GM19397 (cell line): ENCODE measurements around the gene TBKBP1.
A peak's percentile ranks its signal among the peaks of the same experiment; 100 is the strongest.
"Not testable (repeated sequence)": the region's sequence is repeated elsewhere in the genome, so short reads cannot be mapped to it uniquely, and the experiment has no call there.

Experiments used
- ATAC-seq: cut with Tn5 transposase; IDR thresholded peaks from one replicate; pipeline ENCODE4 v1.9.1; 2021; ENCODE audit warnings: mild to moderate bottlenecking, moderate library complexity; ENCODE audit not compliant: unreplicated experiment

TBKBP1 gene

DNA sequence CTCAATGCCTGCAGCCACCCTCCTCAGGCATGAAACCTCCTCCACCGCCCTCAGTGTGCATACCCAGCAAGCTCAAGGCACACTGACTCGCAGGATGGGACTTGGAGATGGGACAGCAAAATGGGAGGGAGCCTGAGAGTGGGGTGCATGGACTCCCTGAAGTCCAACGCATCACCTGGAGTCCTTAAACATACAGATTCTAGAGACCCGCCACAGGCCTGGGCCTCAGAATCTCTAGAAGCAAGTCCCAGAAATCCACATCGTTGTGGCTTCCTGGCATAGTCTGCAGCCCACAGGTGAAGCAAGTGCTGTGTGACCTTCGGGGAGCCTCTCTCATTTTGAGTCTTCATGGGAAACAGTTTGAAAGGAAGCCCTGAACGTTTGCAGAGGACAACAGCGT lies 35.5 kb downstream of the TBKBP1 start:
- ATAC-seq, result no peak

DNA sequence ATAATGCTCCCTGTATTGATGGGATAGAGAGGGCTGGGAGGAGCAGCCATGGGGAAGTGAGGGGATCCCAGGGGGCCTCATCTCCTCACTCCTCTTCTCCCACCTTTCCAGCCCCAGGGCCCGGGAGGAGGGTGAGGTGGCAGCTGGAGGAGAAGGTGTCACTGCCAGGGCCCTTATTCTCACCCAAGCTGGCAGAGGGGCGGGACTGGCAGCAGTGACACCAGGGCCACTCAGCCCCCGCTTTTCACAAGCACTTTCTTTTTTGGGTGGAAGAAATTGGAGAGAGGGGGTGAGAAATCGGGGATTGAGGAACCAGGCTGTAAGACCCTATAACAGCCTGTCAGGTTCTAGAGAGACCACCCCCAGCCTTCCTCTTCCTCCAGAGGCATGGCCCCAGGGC lies 36.7 kb downstream of the TBKBP1 start:
- ATAC-seq, result no peak

DNA sequence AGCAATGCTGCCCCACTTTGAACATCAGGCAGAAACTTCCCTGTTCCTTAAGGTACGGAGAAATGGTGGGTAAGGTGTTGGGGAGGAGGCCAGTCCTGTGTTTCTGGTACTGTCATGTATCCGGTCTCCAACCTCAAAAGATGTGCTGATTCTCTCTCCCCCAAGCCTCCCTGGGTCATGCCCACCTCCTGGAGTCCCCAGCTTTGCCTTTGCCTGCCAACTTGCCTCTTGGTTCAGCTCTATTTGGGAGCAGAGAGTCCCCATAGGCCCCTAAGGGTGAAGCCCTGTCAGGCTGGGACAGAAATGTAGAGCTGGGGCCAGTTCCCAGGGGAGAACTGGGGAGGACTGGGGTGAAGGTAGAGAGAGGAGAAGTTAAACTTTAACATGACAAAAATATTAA lies 37.4 kb downstream of the TBKBP1 start:
- no peak for ATAC-seq

DNA sequence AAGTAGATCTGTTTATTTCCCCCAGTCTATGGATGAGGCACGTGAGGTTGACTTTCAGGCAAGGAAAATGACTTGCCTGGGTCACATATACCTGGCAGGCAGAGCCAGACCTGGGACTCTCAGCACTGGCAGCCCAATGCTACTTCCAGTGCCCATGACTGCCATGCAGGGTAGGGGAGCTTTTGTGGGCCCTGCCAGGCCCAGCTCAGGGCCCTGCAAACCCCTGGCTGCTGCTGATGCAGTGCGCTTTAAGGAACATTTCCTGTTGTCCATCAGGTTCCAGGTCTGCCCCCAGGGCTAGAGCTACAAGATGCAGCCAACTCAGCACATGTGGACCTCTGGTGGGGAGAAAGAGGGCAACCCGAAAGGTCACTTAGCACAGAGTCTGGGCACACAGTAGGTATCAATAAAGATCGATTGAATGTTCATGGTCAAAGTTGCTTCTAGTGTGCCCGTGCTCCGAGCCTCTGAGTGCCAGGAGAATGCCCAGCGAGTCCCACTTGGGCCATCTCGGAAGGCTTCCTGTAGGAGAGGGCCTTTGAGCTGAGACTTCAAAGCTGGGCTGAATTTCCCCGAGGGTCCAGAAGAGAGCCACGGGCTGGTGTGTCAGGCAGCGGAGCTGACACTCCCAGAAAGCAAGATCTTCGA lies 38.6 kb downstream of the TBKBP1 start:
- no peak for ATAC-seq

DNA sequence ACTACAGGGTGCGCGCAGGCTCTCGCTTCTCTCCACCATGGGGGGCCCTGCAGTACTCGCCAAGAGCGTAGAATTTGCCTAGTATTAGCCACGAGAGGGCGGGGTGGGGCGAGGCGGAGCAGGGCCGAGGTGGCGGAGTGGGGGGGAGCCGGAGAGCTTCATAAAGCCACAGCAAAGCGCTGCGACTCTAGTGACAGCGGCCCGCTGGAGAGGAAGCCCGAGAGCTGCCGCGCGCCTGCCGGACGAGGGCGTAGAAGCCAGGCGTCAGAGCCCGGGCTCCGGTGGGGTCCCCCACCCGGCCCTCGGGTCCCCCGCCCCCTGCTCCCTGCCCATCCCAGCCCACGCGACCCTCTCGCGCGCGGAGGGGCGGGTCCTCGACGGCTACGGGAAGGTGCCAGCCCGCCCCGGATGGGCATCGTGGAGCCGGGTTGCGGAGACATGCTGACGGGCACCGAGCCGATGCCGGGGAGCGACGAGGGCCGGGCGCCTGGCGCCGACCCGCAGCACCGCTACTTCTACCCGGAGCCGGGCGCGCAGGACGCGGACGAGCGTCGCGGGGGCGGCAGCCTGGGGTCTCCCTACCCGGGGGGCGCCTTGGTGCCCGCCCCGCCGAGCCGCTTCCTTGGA lies 39.2 kb downstream of the TBKBP1 start, which contains the start of gene TBX21:
Gene TBX21, plus strand, starts transcription at position 190 of the 627 bp plus-strand sequence. Its CDS starts 219 bp downstream, at position 409.
- ATAC-seq, result peak; percentile 67

DNA sequence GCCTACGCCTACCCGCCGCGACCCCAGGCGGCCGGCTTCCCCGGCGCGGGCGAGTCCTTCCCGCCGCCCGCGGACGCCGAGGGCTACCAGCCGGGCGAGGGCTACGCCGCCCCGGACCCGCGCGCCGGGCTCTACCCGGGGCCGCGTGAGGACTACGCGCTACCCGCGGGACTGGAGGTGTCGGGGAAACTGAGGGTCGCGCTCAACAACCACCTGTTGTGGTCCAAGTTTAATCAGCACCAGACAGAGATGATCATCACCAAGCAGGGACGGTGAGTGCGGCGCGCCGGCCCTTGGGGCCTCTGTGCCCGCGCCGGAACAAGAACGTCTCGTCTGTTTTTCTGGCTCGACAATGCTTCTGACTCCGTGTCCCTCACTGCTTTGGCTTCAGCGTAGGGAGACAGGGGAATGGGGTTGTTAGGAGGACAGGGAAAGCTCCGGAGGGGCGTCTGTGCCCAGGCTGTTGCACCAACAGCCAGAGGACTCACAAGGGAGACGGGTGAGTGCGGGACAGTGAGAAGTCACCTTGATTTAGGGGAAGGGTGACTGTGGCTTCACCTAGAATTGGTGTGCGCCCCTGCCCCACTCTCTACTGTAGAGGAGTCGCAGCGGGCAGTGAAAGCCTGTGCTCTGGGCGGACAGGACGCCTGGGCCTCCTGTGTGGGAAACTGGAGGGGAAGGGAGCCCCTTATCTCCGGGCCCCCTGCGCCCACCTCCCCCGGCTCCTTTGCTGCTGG lies 39.9 kb downstream of the TBKBP1 start:
- peak; percentile 24 for ATAC-seq

DNA sequence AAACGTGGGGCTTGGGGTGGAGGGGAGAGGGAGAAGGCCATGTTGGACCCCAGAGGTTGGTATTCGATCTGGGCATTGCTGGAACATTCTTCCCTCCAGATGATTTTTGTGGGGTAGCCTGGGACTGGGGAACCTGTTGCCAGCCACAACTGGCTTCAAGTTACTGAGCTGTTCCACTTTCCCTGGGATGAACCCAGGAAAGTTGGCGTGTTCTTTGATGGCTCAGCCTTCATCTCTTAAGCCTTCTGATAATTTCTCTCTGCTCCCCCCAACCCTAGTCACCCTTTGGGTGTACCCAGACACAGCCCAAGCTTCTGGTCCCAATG lies 41.1 kb downstream of the TBKBP1 start:
- no peak for ATAC-seq

DNA sequence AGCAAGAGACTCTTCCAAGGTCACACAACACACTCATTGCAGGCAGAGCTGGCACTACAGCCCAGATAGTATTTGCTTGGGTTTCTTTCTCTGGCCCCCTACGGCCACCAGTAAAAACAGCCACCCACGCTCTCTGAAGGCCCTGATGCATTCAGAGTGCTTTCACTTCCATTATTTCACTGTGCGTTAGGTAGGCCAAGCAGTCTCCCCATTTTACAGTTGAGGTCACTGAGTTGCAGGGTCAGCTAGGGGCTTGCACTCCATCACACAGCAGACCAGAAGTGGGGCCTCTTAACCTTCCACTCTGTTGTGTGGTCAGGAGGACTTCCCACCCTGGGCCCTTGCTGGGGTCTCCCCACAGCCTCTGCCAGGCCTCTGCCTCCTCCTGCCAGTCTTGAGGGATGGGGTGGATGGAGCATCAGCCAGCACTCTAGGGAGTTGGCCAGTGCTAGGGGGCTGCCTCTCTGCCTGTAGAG lies 41.6 kb downstream of the TBKBP1 start:
- ATAC-seq, result no peak

DNA sequence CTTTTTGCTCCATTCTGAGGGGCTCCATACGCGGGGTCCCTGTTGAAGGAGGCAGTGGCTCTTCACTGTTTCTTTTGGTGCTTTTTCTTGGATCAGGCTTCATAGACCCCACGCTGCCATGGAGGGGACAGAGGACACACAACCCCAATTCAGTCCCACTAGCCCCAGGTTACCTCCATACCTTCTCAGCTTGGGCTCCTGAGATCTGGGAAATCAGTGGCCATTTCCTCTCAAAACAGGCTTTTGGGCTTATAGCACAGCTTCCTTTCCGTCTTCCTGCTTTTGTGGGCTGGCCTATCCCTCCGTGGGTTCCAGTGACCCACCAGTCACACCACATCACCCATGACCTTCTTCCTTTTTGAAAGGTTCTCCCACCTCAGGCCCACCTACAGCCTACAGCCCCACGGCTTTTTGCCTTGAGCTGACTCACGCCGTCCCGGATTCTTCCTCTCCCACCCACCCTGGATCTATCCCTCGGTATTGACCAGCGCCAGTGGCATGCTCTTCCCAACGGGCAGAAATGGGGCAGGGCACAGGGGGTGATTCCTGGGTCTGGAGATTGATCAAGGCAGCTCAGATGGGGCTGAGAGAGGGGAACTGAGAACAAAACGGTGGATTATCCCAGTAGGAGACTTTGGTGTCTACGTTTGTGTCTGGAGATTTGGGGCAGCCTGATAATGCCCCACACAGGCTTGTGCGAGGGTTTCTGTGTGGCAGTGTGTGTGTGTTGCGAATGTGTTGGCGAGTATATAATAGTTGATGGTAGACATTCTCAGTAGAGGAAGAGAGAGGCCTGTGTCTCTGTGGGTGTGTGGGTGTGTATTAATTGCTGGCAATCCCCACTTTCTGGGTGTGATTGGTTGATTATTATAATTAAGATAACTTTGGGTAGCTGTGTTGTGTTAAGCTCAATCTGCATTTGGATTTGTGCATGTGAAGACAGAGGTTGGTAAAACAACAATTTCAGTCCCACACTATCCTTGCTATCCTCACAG lies 42.8 kb downstream of the TBKBP1 start:
- ATAC-seq, result no peak

DNA sequence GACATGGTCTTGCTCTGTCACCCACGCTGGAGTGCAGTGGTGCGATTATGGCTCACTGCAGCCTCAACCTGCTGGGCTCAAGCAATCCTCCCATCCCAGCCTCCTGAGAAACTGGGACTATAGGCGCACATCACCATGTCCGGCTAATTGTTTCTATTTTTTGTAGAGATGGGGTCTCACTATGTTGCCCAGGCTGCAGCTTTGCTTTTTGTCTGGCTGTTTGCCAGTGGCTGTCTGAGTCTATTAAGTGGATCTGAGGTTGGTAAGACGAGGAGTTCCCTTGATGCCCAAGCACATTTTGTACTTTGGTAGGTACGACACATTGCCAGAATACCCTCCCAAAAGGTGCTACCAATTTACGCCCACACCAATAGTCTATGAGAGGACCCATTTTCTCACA lies 44.2 kb downstream of the TBKBP1 start:
- ATAC-seq, result no peak

DNA sequence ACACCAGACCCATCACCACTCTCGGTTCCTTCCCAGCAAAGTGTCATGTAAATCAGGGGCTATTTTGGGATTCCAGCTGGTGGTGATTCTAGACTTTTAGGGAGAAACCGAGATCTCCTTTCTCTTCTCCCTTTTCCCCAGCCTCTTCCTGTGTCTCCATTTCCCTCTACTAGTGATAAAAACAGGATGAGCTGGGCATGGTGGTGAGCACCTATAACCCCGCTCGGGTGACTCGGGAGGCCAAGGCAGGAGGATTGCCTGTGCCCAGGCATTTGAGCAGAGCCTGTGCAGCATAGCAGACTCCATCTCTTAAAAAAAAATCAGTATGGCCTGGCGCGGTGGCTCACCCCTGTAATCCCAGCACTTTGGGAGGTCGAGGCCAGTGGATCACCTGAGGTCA lies 45.2 kb downstream of the TBKBP1 start:
- no peak for ATAC-seq

DNA sequence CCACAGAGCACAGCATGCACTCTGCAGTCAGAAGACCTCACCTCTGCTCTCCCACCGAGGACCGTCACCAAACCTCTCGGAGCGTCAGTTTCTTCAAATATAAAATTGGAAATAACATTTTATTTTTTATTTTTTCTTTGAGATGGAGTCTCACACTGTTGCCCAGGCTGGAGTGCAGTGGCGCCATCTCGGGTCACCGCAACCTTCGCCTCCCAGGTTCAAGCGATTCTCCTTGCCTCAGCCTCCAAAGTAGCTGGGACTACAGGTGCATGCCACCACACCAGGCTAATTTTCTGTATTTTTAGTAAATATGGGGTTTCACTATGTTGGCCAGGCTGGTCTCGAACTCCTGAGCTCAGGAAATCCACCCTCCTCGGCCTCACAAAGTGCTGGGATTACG lies 46.0 kb downstream of the TBKBP1 start:
- ATAC-seq, result not testable (repeated sequence)

DNA sequence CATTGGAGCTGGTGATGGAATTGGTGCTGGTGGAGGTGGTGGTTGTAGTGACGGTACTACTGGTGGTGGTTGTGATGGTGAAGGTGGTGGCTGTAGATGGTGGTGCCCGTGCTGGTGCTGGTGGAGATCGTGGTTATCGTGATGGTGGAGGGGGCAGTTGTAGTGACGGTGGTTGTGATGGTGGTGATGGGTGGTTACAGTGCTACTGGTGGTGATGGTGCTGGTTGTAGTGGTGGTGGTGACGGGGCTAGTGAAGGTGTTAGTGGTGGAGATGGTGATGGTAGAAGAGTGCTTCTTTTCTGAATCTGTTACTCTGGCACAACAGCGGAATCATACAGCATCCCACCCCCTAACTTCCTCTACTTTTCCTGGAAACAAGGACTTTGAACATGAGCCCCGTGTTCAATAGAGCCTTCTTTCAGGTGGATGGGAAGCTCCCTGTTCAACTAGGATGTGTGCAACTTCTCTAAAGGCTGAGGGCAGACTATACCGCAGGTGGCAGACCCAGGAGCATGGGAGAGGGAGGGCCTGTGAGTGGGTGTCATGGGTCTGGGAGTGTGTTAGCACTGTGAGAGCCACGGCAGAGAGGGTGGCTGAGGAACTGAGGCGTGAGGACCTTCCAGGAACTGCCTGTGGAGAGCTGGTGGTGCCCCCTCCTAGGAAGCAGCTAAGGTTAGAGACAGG lies 47.3 kb downstream of the TBKBP1 start:
- no peak for ATAC-seq

DNA sequence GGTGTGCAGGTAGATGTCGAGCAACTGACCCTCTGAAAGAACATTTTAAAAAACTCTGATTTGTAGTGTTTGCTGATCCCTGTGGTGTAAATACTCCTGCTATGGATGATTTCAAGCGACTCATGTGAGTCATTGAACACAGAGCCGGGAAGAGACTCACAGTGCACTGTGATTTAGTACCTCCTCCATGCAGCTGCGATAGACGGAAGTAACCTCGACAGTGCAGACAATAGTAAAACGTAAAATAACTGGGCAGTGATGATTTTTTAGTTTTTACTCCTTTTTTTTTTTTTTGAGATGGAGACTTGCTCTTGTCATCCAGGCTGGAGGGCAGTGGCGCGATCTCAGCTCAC lies 47.8 kb downstream of the TBKBP1 start:
- no peak for ATAC-seq

DNA sequence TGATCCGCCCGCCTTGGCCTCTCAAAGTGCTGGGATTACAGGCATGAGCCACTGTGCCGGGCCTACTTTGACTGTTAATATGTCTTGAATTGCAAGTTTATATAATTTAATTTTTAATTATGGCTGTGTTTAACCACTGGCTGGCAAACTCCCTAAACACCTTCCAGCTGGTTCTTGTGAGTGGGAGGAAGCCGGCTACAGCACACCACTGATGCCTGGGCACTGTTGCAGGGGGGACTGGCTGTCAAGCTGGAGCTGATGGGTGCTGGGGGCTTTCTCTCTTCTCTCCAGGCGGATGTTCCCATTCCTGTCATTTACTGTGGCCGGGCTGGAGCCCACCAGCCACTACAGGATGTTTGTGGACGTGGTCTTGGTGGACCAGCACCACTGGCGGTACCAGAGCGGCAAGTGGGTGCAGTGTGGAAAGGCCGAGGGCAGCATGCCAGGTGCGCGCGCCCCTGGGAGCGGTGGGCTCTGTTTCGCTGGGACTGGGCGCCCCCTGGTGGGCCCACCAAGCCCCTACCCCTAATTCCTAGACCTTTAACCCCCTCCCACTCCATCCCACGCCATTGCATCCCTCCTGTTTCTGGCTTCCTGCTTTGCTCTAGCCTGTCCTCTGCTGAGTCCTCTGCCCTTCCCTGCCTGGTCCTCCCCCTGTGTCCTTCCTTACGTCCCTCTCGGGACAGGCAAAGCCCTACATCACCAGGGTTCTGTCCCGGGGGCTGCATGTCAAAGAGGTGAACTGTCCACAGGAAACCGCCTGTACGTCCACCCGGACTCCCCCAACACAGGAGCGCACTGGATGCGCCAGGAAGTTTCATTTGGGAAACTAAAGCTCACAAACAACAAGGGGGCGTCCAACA lies 48.6 kb downstream of the TBKBP1 start:
- no peak for ATAC-seq

DNA sequence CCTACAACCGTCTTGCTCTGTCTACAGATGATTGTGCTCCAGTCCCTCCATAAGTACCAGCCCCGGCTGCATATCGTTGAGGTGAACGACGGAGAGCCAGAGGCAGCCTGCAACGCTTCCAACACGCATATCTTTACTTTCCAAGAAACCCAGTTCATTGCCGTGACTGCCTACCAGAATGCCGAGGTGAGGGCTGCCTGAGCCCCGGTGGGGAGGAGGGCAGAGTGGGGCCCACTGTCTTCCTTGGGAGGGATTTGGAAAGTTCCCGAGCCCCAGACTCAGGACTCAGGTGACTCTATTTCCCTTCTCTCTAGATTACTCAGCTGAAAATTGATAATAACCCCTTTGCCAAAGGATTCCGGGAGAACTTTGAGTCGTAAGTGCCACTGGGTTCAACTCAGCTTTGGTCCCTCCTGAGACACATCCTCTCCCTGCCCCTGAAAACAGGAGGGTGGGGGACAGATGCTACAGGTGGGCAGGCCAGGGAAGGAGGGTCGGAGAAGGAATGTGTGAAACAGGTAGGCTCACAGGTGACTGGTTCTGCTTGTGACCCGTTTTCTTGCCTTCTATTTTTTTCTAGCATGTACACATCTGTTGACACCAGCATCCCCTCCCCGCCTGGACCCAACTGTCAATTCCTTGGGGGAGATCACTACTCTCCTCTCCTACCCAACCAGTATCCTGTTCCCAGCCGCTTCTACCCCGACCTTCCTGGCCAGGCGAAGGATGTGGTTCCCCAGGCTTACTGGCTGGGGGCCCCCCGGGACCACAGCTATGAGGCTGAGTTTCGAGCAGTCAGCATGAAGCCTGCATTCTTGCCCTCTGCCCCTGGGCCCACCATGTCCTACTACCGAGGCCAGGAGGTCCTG lies 50.4 kb downstream of the TBKBP1 start:
- ATAC-seq, result no peak

DNA sequence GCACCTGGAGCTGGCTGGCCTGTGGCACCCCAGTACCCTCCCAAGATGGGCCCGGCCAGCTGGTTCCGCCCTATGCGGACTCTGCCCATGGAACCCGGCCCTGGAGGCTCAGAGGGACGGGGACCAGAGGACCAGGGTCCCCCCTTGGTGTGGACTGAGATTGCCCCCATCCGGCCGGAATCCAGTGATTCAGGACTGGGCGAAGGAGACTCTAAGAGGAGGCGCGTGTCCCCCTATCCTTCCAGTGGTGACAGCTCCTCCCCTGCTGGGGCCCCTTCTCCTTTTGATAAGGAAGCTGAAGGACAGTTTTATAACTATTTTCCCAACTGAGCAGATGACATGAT lies 51.0 kb downstream of the TBKBP1 start:
- no peak for ATAC-seq

DNA sequence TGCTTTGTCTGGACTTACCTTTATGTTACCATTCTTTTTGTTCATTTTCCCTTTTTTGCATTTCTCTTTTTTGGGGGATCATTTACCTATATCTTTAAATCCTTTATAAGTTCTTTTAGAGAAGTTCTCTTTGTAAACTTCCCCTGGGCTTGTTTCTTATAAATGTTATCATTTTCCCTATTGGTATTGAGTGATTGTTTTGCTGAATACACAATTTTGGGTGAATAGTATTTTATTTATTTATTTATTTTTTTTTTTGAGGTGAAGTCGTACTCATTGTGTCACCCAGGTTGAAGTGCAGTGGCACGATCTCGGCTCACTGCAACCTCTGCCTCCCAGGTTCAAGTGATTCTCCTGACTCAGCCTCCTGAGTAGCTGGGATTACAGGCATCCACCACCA lies 57.5 kb downstream of the TBKBP1 start:
- no peak for ATAC-seq

DNA sequence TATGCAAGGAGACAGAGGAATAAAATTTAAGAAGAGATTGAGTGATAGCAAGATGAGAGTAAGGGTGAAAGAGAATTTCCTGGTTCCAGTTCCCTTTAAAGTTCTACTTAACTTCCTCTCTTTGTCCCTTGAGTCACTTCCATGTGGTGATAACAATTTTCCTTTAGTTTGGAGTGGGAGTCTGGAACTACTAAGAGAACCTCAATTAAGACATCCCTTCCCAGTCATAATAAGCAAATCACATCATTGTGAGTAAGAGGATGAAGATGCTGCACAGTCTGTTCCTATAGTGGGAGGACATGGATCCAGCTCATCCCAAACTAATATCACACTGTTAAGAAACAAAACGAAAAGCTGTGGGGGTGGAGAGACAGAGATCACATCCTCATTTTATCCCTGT lies 63.4 kb downstream of the TBKBP1 start:
- no peak for ATAC-seq
